IPS-NIHi7 (cell line): ENCODE measurements around the gene MINAR1.

ENCODE experiments used
- DNase-seq: peaks from one replicate; pipeline ENCODE4 v3.0.0; 2012; ENCODE audit warnings: mixed read lengths; ENCODE audit errors: extremely low spot score

MINAR1 gene

GRCh38 chr15:79463781-79464270 lies 31.7 kb downstream of the MINAR1 start:
- DNase-seq = no peak

DNA sequence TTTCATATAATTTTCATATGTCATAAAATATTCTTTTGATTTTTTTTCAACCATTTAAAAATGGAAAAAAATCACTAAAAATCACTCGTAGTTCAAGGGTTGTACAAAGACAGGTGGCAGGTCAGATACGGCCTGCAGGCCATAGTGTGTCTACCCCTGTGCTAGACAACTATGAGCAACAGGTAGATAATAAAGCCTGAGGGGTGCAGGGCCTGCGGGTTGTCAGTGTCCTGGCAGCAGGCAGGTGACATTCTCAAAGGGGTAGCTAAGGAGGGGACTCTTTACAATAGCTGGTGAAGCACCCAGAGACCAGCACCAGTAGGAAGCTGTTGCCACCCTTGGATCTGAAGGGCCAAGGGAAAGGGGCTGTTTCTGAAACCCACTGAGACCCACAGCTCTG lies 34.4 kb downstream of the MINAR1 start:
- DNase-seq = no peak

DNA sequence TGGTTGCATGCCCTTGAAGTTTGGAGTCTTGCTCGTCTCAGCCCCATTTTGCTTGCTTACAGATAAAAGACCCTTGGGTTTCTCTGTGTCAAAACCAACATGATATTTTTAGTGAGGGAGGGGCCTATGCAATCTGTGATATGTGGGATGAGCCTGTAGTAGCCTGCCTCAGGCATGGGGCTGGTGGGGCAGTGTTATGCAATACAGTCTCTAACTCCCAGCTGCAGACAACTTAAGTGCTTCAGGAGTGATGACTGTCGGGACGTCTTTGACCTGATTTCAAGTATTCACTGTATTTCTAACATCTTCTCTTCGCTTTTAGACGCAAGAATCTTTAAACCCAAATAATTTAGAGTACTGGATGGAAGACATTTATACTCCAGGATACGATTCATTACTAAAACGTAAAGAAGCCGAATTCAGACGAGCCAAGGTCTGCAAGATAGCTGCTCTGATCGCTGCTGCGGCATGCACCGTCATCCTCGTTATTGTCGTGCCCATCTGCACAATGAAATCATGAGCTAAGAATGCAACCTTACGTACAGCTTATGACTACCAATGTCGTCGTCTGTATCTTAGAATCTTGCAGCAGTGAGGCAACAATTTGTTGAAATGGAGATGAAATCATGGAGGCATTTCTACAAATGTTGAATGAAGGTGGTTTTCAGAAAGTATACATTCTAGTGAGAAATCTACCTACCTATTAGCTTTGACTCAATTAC lies 35.9 kb downstream of the MINAR1 start:
- DNase-seq = no peak

- DNase-seq = no peak
Observed at GRCh38 chr15:79472446-79472845, 40.3 kb downstream of the MINAR1 start.

DNA sequence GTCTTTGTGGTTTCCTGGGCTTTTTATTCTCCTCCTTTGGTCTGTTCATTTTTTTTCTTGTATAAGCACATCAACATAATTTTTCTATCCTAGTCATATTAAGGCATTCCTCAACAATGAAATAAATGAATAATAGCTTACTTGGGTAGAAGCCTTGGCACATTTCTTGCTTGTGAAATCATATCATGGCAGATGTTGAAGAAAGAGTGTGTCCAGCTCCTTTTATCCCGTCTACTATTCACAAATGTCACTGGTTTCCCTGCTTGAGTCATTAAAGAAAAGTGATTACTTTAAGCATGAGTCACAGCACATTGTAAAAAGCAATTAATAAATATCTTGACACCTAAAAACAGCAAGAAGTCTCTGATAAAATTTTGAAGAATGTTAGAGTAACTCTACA lies 42.1 kb downstream of the MINAR1 start:
- no peak for DNase-seq

DNA sequence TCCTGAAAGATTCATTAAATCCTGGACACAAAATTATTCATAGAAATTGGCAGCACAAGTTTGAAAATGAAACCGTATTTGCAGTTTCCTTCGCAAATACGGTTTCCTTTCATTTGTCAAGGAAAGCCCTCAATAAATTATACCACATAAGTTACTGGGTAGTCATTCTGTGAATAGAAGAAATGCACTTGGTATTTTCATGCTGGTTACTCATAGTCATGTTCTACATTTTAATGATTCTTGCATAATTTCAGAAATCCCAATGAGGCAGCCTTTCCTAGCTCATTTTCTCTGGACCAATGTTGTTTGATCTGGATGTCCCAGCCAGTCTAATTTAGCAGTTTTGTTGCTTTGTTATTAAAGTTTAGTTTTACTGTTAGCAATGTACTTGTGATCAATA lies 43.2 kb downstream of the MINAR1 start:
- no peak for DNase-seq

GRCh38 chr15:79478108-79478507 lies 46.0 kb downstream of the MINAR1 start:
- no peak for DNase-seq

- no peak for DNase-seq
Observed at GRCh38 chr15:79479616-79480015, 47.5 kb downstream of the MINAR1 start.

- DNase-seq = no peak
Observed at GRCh38 chr15:79481793-79482192, 49.7 kb downstream of the MINAR1 start.
